Astrocyte (in vitro differentiated cells and primary cell): ENCODE data around the gene MYO1A.

Experiments
- EZH2 ChIP-seq: IDR thresholded peaks from 2 replicates; pipeline ENCODE4 v1.6.1; 2012; ENCODE audit warnings: mild to moderate bottlenecking, low read length, inconsistent platforms; ENCODE audit not compliant: insufficient read depth
- TF ChIP-seq, protein P1 (sequence below): IDR thresholded peaks from 2 replicates; pipeline ENCODE4 v1.5.1; 2011; ENCODE audit warnings: low read depth, mild to moderate bottlenecking, inconsistent platforms, low read length, moderate library complexity; ENCODE audit not compliant: insufficient read depth

DNA sequence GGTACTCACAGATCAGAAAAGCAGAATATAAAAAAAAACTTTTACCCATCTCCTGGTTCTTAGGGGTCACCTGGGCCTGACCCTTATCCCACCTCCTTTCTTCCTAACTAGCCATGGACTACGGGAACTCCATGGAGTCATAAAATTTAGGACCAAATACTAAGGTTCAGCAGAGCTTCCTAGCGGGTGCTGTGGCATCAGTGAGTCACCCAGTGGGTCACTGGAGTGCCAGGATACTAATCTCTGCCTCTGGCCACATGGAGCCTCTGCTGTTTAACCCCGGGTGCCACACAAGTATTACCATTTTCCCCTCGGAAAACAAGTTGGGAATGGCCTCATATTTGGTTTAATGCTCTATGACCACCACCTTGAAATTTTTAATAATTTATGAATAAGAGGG, 50.5 kb downstream of the MYO1A start:
- TF ChIP-seq, protein P1, sequence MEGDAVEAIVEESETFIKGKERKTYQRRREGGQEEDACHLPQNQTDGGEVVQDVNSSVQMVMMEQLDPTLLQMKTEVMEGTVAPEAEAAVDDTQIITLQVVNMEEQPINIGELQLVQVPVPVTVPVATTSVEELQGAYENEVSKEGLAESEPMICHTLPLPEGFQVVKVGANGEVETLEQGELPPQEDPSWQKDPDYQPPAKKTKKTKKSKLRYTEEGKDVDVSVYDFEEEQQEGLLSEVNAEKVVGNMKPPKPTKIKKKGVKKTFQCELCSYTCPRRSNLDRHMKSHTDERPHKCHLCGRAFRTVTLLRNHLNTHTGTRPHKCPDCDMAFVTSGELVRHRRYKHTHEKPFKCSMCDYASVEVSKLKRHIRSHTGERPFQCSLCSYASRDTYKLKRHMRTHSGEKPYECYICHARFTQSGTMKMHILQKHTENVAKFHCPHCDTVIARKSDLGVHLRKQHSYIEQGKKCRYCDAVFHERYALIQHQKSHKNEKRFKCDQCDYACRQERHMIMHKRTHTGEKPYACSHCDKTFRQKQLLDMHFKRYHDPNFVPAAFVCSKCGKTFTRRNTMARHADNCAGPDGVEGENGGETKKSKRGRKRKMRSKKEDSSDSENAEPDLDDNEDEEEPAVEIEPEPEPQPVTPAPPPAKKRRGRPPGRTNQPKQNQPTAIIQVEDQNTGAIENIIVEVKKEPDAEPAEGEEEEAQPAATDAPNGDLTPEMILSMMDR, result no peak
- TF ChIP-seq EZH2, result no peak
